Amniotic stem cell (primary cell): ENCODE data around the gene ELF2.
A peak's percentile ranks its signal among the peaks of the same experiment; 100 is the strongest.
"Not testable (repeated sequence)": the region's sequence is repeated elsewhere in the genome, so short reads cannot be mapped to it uniquely, and the experiment has no call there.

Source experiments
- DNase-seq: peaks from one replicate; lab custom pipeline; 2025; lab: John Stamatoyannopoulos, UW

ELF2 gene

GRCh38 chr4:139144161-139144859, 32.7 kb downstream of the ELF2 start:
- DNase-seq, result no peak

GRCh38 chr4:139142980-139143379, 34.0 kb downstream of the ELF2 start:
- DNase-seq, result no peak

GRCh38 chr4:139142087-139142486, 34.9 kb downstream of the ELF2 start:
- DNase-seq, result no peak

GRCh38 chr4:139137763-139138162, 39.3 kb downstream of the ELF2 start:
- DNase-seq, result no peak

- no peak for DNase-seq
Measured at GRCh38 chr4:139134403-139134802, 42.6 kb downstream of the ELF2 start.

GRCh38 chr4:139131209-139131870, 45.7 kb downstream of the ELF2 start:
- DNase-seq, result no peak

GRCh38 chr4:139129206-139129605, 47.8 kb downstream of the ELF2 start:
- no peak for DNase-seq

- DNase-seq, result no peak
Measured at GRCh38 chr4:139126898-139127297, 50.1 kb downstream of the ELF2 start.

- DNase-seq, result no peak
Measured at GRCh38 chr4:139123910-139124309, 53.1 kb downstream of the ELF2 start.

- DNase-seq, result no peak
Measured at GRCh38 chr4:139118365-139118764, 58.7 kb downstream of the ELF2 start.

- DNase-seq, result no peak
Measured at GRCh38 chr4:139115226-139115625, 61.8 kb downstream of the ELF2 start.

GRCh38 chr4:139114795-139115194, 62.2 kb downstream of the ELF2 start:
- not testable (repeated sequence) for DNase-seq

GRCh38 chr4:139112650-139113049, 64.4 kb downstream of the ELF2 start:
- DNase-seq, result no peak

- no peak for DNase-seq
Measured at GRCh38 chr4:139108567-139109128, 68.4 kb downstream of the ELF2 start.

- DNase-seq, result peak; percentile 64
Measured at GRCh38 chr4:139099366-139099982, 77.5 kb downstream of the ELF2 start.

GRCh38 chr4:139092271-139092670, 84.7 kb downstream of the ELF2 start:
- no peak for DNase-seq

GRCh38 chr4:139085141-139085540, 91.9 kb downstream of the ELF2 start:
- DNase-seq, result no peak

- DNase-seq, result no peak
Measured at GRCh38 chr4:139084804-139085093, 92.3 kb downstream of the ELF2 start.

GRCh38 chr4:139083956-139084803, 92.8 kb downstream of the ELF2 start:
- peak; percentile 63 for DNase-seq

GRCh38 chr4:139083607-139083955, 93.4 kb downstream of the ELF2 start:
- peak; percentile 32 for DNase-seq

- DNase-seq, result peak; percentile 91
Measured at GRCh38 chr4:139082750-139083606, 94.0 kb downstream of the ELF2 start.
